HG03432 (cell line): ENCODE results near the gene DNAH17.
"Not testable (repeated sequence)": the region's sequence is repeated elsewhere in the genome, so short reads cannot be mapped to it uniquely, and the experiment has no call there.

ENCODE experiments used
- ATAC-seq: cut with Tn5 transposase; IDR thresholded peaks from one replicate; pipeline ENCODE4 v1.9.1; 2021; ENCODE audit warnings: mild to moderate bottlenecking, moderate library complexity; ENCODE audit not compliant: unreplicated experiment

The DNAH17 gene

GRCh38 chr17:78526231-78527025 is 50.8 kb downstream of the DNAH17 start:
- no peak for ATAC-seq

- ATAC-seq = no peak
Observed at GRCh38 chr17:78525511-78526160, 51.6 kb downstream of the DNAH17 start.

- ATAC-seq = no peak
Observed at GRCh38 chr17:78524870-78525510, 52.2 kb downstream of the DNAH17 start.

GRCh38 chr17:78523934-78524655 is 53.1 kb downstream of the DNAH17 start:
- ATAC-seq = no peak

GRCh38 chr17:78522031-78522809 is 55.0 kb downstream of the DNAH17 start:
- no peak for ATAC-seq

- ATAC-seq = no peak
Observed at GRCh38 chr17:78517421-78517820, 59.8 kb downstream of the DNAH17 start.

GRCh38 chr17:78515480-78515879 is 61.7 kb downstream of the DNAH17 start:
- no peak for ATAC-seq

GRCh38 chr17:78514521-78514920 is 62.7 kb downstream of the DNAH17 start:
- no peak for ATAC-seq

- no peak for ATAC-seq
Observed at GRCh38 chr17:78512976-78513375, 64.2 kb downstream of the DNAH17 start.

GRCh38 chr17:78510141-78511075 is 66.8 kb downstream of the DNAH17 start:
- ATAC-seq = no peak

- no peak for ATAC-seq
Observed at GRCh38 chr17:78507526-78507925, 69.7 kb downstream of the DNAH17 start.

- no peak for ATAC-seq
Observed at GRCh38 chr17:78506454-78507309, 70.5 kb downstream of the DNAH17 start.

GRCh38 chr17:78504156-78504925 is 72.9 kb downstream of the DNAH17 start:
- no peak for ATAC-seq

GRCh38 chr17:78503388-78503787 is 73.8 kb downstream of the DNAH17 start:
- not testable (repeated sequence) for ATAC-seq

GRCh38 chr17:78502611-78503148 is 74.5 kb downstream of the DNAH17 start:
- no peak for ATAC-seq

- no peak for ATAC-seq
Observed at GRCh38 chr17:78501241-78502036, 75.8 kb downstream of the DNAH17 start.

GRCh38 chr17:78500806-78501205 is 76.4 kb downstream of the DNAH17 start:
- no peak for ATAC-seq
